ENCODE measurements around the gene ZC3H15.
"Not testable (repeated sequence)": the region's sequence is repeated elsewhere in the genome, so short reads cannot be mapped to it uniquely, and the experiment has no call there.

ZC3H15 gene

GRCh38 chr2:186485871-186486650 is at the start of gene ZC3H15:
Gene ZC3H15 (plus strand): TSS chr2:186486260. CDS start chr2:186486383, 123 bp downstream.
- Mint-ChIP-seq H3K9me3 (no peaks in the 10 kb centered on the region), H3K27ac (peak within 1 kb of the TSS; percentile 99), H3K4me3 (peak within 1 kb of the TSS; percentile 99), H3K36me3 (ENCODE audit: low read depth) (peaks cover 13% of the 10 kb centered on the region), H3K27me3 (ENCODE audit: low read depth) (no peaks in the 10 kb centered on the region), H3K4me1 (ENCODE audit: low read depth) (peaks cover 58% of the 10 kb centered on the region)
- peak; percentile 96 for DNase-seq (ENCODE audit: low spot score)

GRCh38 chr2:186437719-186438118 is 48.3 kb upstream of the ZC3H15 start:
- Mint-ChIP-seq H3K27ac (no peak overlapping the region), H3K4me1 (ENCODE audit: low read depth) (no peaks in the 10 kb centered on the region), H3K9me3 (peaks cover 12% of the 10 kb centered on the region), H3K4me3 (no peak overlapping the region), H3K27me3 (ENCODE audit: low read depth) (no peaks in the 10 kb centered on the region), H3K36me3 (ENCODE audit: low read depth) (no peaks in the 10 kb centered on the region)
- no peak for DNase-seq (ENCODE audit: low spot score)

- not testable (repeated sequence) for H3K27ac Mint-ChIP-seq; H3K4me3 Mint-ChIP-seq; H3K36me3 Mint-ChIP-seq (ENCODE audit: low read depth); DNase-seq (ENCODE audit: low spot score); H3K4me1 Mint-ChIP-seq (ENCODE audit: low read depth); H3K27me3 Mint-ChIP-seq (ENCODE audit: low read depth)
- peaks cover 12% of the 10 kb centered on the region for H3K9me3 Mint-ChIP-seq
These were observed 46.4 kb upstream of the ZC3H15 start for GRCh38 chr2:186439673-186440095.

- H3K4me3 Mint-ChIP-seq, result no peak overlapping the region
- no peaks in the 10 kb centered on the region for H3K27me3 Mint-ChIP-seq (ENCODE audit: low read depth)
- peaks cover 12% of the 10 kb centered on the region for H3K9me3 Mint-ChIP-seq
- DNase-seq (ENCODE audit: low spot score), result no peak
- H3K36me3 Mint-ChIP-seq (ENCODE audit: low read depth), result no peaks in the 10 kb centered on the region
- no peaks in the 10 kb centered on the region for H3K4me1 Mint-ChIP-seq (ENCODE audit: low read depth)
- H3K27ac Mint-ChIP-seq, result no peak overlapping the region
These were observed 45.6 kb upstream of the ZC3H15 start for GRCh38 chr2:186440506-186440905.

- no peaks in the 10 kb centered on the region for H3K36me3 Mint-ChIP-seq (ENCODE audit: low read depth)
- H3K27ac Mint-ChIP-seq, result no peak overlapping the region
- H3K4me1 Mint-ChIP-seq (ENCODE audit: low read depth), result no peaks in the 10 kb centered on the region
- H3K27me3 Mint-ChIP-seq (ENCODE audit: low read depth), result no peaks in the 10 kb centered on the region
- H3K4me3 Mint-ChIP-seq, result no peak overlapping the region
- DNase-seq (ENCODE audit: low spot score), result no peak
- peaks cover 12% of the 10 kb centered on the region for H3K9me3 Mint-ChIP-seq
These were observed 43.2 kb upstream of the ZC3H15 start for GRCh38 chr2:186442885-186443284.

GRCh38 chr2:186443851-186444250 is 42.2 kb upstream of the ZC3H15 start:
- peaks cover 2% of the 10 kb centered on the region for H3K9me3 Mint-ChIP-seq
- no peak for DNase-seq (ENCODE audit: low spot score)
- no peaks in the 10 kb centered on the region for H3K36me3 Mint-ChIP-seq (ENCODE audit: low read depth)
- no peak overlapping the region for H3K4me3 Mint-ChIP-seq
- H3K27ac Mint-ChIP-seq, result no peak overlapping the region
- H3K4me1 Mint-ChIP-seq (ENCODE audit: low read depth), result no peaks in the 10 kb centered on the region
- no peaks in the 10 kb centered on the region for H3K27me3 Mint-ChIP-seq (ENCODE audit: low read depth)

- no peaks in the 10 kb centered on the region for H3K4me1 Mint-ChIP-seq (ENCODE audit: low read depth)
- no peak for DNase-seq (ENCODE audit: low spot score)
- H3K36me3 Mint-ChIP-seq (ENCODE audit: low read depth), result no peaks in the 10 kb centered on the region
- no peaks in the 10 kb centered on the region for H3K27me3 Mint-ChIP-seq (ENCODE audit: low read depth)
- H3K4me3 Mint-ChIP-seq, result no peak overlapping the region
- no peak overlapping the region for H3K27ac Mint-ChIP-seq
- H3K9me3 Mint-ChIP-seq, result no peaks in the 10 kb centered on the region
These were observed 40.6 kb upstream of the ZC3H15 start for GRCh38 chr2:186445506-186445905.

GRCh38 chr2:186455613-186456012 is 30.4 kb upstream of the ZC3H15 start:
- no peak for DNase-seq (ENCODE audit: low spot score)
- Mint-ChIP-seq H3K4me3 (no peak overlapping the region), H3K36me3 (ENCODE audit: low read depth) (no peaks in the 10 kb centered on the region), H3K4me1 (ENCODE audit: low read depth) (no peaks in the 10 kb centered on the region), H3K9me3 (no peaks in the 10 kb centered on the region), H3K27me3 (ENCODE audit: low read depth) (no peaks in the 10 kb centered on the region), H3K27ac (no peak overlapping the region)

GRCh38 chr2:186456941-186457340 is 29.1 kb upstream of the ZC3H15 start:
- Mint-ChIP-seq H3K9me3 (no peaks in the 10 kb centered on the region), H3K27me3 (ENCODE audit: low read depth) (no peaks in the 10 kb centered on the region), H3K4me3 (no peak overlapping the region), H3K27ac (no peak overlapping the region), H3K36me3 (ENCODE audit: low read depth) (no peaks in the 10 kb centered on the region), H3K4me1 (ENCODE audit: low read depth) (no peaks in the 10 kb centered on the region)
- DNase-seq (ENCODE audit: low spot score), result no peak

- no peaks in the 10 kb centered on the region for H3K9me3 Mint-ChIP-seq
- no peaks in the 10 kb centered on the region for H3K36me3 Mint-ChIP-seq (ENCODE audit: low read depth)
- DNase-seq (ENCODE audit: low spot score), result no peak
- H3K27me3 Mint-ChIP-seq (ENCODE audit: low read depth), result no peaks in the 10 kb centered on the region
- H3K4me1 Mint-ChIP-seq (ENCODE audit: low read depth), result peaks cover 1% of the 10 kb centered on the region
- H3K4me3 Mint-ChIP-seq, result no peak overlapping the region
- H3K27ac Mint-ChIP-seq, result no peak overlapping the region
These were observed 28.2 kb upstream of the ZC3H15 start for GRCh38 chr2:186457908-186458307.

- H3K9me3 Mint-ChIP-seq, result no peaks in the 10 kb centered on the region
- H3K27me3 Mint-ChIP-seq (ENCODE audit: low read depth), result no peaks in the 10 kb centered on the region
- no peak for DNase-seq (ENCODE audit: low spot score)
- peaks cover 3% of the 10 kb centered on the region for H3K4me1 Mint-ChIP-seq (ENCODE audit: low read depth)
- H3K36me3 Mint-ChIP-seq (ENCODE audit: low read depth), result no peaks in the 10 kb centered on the region
- no peak overlapping the region for H3K4me3 Mint-ChIP-seq
- H3K27ac Mint-ChIP-seq, result no peak overlapping the region
These were observed 27.1 kb upstream of the ZC3H15 start for GRCh38 chr2:186459009-186459408.

- no peak overlapping the region for H3K4me3 Mint-ChIP-seq
- H3K9me3 Mint-ChIP-seq, result no peaks in the 10 kb centered on the region
- H3K27ac Mint-ChIP-seq, result no peak overlapping the region
- DNase-seq (ENCODE audit: low spot score), result no peak
- no peaks in the 10 kb centered on the region for H3K27me3 Mint-ChIP-seq (ENCODE audit: low read depth)
- no peaks in the 10 kb centered on the region for H3K36me3 Mint-ChIP-seq (ENCODE audit: low read depth)
- peaks cover 3% of the 10 kb centered on the region for H3K4me1 Mint-ChIP-seq (ENCODE audit: low read depth)
These were observed 25.6 kb upstream of the ZC3H15 start for GRCh38 chr2:186460465-186460864.

GRCh38 chr2:186466743-186467142 is 19.3 kb upstream of the ZC3H15 start:
- no peaks in the 10 kb centered on the region for H3K27me3 Mint-ChIP-seq (ENCODE audit: low read depth)
- no peak for DNase-seq (ENCODE audit: low spot score)
- H3K4me1 Mint-ChIP-seq (ENCODE audit: low read depth), result peaks cover 3% of the 10 kb centered on the region
- H3K9me3 Mint-ChIP-seq, result peaks cover 7% of the 10 kb centered on the region
- no peaks in the 10 kb centered on the region for H3K36me3 Mint-ChIP-seq (ENCODE audit: low read depth)
- H3K27ac Mint-ChIP-seq, result no peak overlapping the region
- H3K4me3 Mint-ChIP-seq, result no peak overlapping the region

- no peaks in the 10 kb centered on the region for H3K36me3 Mint-ChIP-seq (ENCODE audit: low read depth)
- H3K4me3 Mint-ChIP-seq, result no peak overlapping the region
- no peaks in the 10 kb centered on the region for H3K27me3 Mint-ChIP-seq (ENCODE audit: low read depth)
- peaks cover 3% of the 10 kb centered on the region for H3K4me1 Mint-ChIP-seq (ENCODE audit: low read depth)
- DNase-seq (ENCODE audit: low spot score), result no peak
- H3K27ac Mint-ChIP-seq, result no peak overlapping the region
- H3K9me3 Mint-ChIP-seq, result peaks cover 11% of the 10 kb centered on the region
These were observed 18.6 kb upstream of the ZC3H15 start for GRCh38 chr2:186467421-186467820.

Data from T-helper 2 cell treated with Interferon-gamma antibody and Interleukin-4, amounts not matched to agents 5 μg/mL and 100 μg/mL, for 36 hours (primary cell).